Epidermal melanocyte (primary cell): ENCODE measurements around the gene C12orf60.
A peak's percentile ranks its signal among the peaks of the same experiment; 100 is the strongest.

Experiments
- DNase-seq: peaks from one replicate; pipeline ENCODE4 v3.0.0; 2011; ENCODE audit warnings: low spot score; ENCODE audit not compliant: insufficient read length

The C12orf60 gene

GRCh38 chr12:14833952-14834351, 30.5 kb downstream of the C12orf60 start:
- DNase-seq: no peak

GRCh38 chr12:14834509-14834908, 31.0 kb downstream of the C12orf60 start:
- no peak for DNase-seq

- DNase-seq: no peak
These were observed 33.1 kb downstream of the C12orf60 start for GRCh38 chr12:14836336-14837210.

- DNase-seq: no peak
These were observed 35.8 kb downstream of the C12orf60 start for GRCh38 chr12:14839262-14839661.

- no peak for DNase-seq
These were observed 37.1 kb downstream of the C12orf60 start for GRCh38 chr12:14840616-14841015.

- no peak for DNase-seq
These were observed 38.3 kb downstream of the C12orf60 start for GRCh38 chr12:14841761-14842160.

- no peak for DNase-seq
These were observed 38.8 kb downstream of the C12orf60 start for GRCh38 chr12:14842315-14842714.

- no peak for DNase-seq
These were observed 40.0 kb downstream of the C12orf60 start, which contains the start of gene ART4 for GRCh38 chr12:14843425-14843887. Gene ART4, minus strand, starts transcription at chr12:14843526. Its CDS starts 413 bp downstream, at chr12:14843113.

GRCh38 chr12:14844401-14844800, 40.9 kb downstream of the C12orf60 start:
- DNase-seq: no peak

- DNase-seq: peak; percentile 69
These were observed 41.9 kb downstream of the C12orf60 start for GRCh38 chr12:14845350-14845750.

- no peak for DNase-seq
These were observed 42.6 kb downstream of the C12orf60 start for GRCh38 chr12:14846042-14846587.

GRCh38 chr12:14846876-14847580, 43.6 kb downstream of the C12orf60 start:
- no peak for DNase-seq

- DNase-seq: no peak
These were observed 46.2 kb downstream of the C12orf60 start for GRCh38 chr12:14849661-14850060.

- no peak for DNase-seq
These were observed 47.6 kb downstream of the C12orf60 start for GRCh38 chr12:14850929-14851663.

GRCh38 chr12:14852880-14853279, 49.4 kb downstream of the C12orf60 start:
- DNase-seq: no peak

GRCh38 chr12:14853961-14854360, 50.5 kb downstream of the C12orf60 start:
- no peak for DNase-seq

GRCh38 chr12:14854586-14855183, 51.2 kb downstream of the C12orf60 start:
- no peak for DNase-seq

GRCh38 chr12:14858513-14858912, 55.0 kb downstream of the C12orf60 start:
- no peak for DNase-seq

GRCh38 chr12:14860490-14860889, 57.0 kb downstream of the C12orf60 start:
- DNase-seq: no peak

GRCh38 chr12:14868916-14869506, 65.5 kb downstream of the C12orf60 start:
- DNase-seq: no peak

- no peak for DNase-seq
These were observed 67.8 kb downstream of the C12orf60 start for GRCh38 chr12:14871247-14871646.
